MCF 10A (cell line): ENCODE measurements around the gene PPP2R2D. TPM values are rescaled to one million over a fixed set of nuclear protein-coding genes. Genes with fewer than 3 reads are reported as not detected.

ENCODE experiments used
- BruUV-seq: library from RNA; stranded (reverse); fragments of 400-500 nt; replicated peaks from 2 replicates; lab custom pipeline; 2021; lab: Mats Ljungman, UMichigan
- CTCF ChIA-PET: fragments of 300-600 bp; sonication (Branson Sonifier 250); formaldehyde crosslinking; extraction: SDS; loops from one replicate; lab custom pipeline; 2021; ENCODE audit warnings: antibody characterized with exemption, inconsistent platforms; lab: Yijun Ruan, JAX
- POLR2A ChIA-PET: fragments of 300-600, 350-650 bp; sonication (Branson Sonifier 250); formaldehyde crosslinking; extraction: SDS; loops from one replicate; lab custom pipeline; 2020; ENCODE audit warnings: antibody characterized with exemption, inconsistent platforms; lab: Yijun Ruan, JAX
- DNase-seq: peaks from one replicate; pipeline ENCODE4 v3.0.0-alpha.2; 2018; ENCODE audit not compliant: unreplicated experiment
- H3K27ac Mint-ChIP-seq: one replicate; pipeline ENCODE4 v1.8.0; 2022; ENCODE audit warnings: mild to moderate bottlenecking, low read depth, mixed read lengths; ENCODE audit not compliant: unreplicated experiment
- H3K27me3 Mint-ChIP-seq: one replicate; pipeline ENCODE4 v1.8.0; 2022; ENCODE audit warnings: mixed read lengths; ENCODE audit not compliant: insufficient read depth, unreplicated experiment
- H3K36me3 Mint-ChIP-seq: one replicate; pipeline ENCODE4 v1.8.0; 2022; ENCODE audit warnings: mild to moderate bottlenecking, moderate library complexity, mixed read lengths; ENCODE audit not compliant: insufficient read depth, unreplicated experiment
- H3K4me1 Mint-ChIP-seq: one replicate; pipeline ENCODE4 v1.8.0; 2022; ENCODE audit warnings: mixed read lengths; ENCODE audit not compliant: insufficient read depth, unreplicated experiment
- H3K4me3 Mint-ChIP-seq: one replicate; pipeline ENCODE4 v1.8.0; 2022; ENCODE audit warnings: mild to moderate bottlenecking, moderate library complexity, mixed read lengths; ENCODE audit not compliant: unreplicated experiment
- H3K9me3 Mint-ChIP-seq: one replicate; pipeline ENCODE4 v1.8.0; 2022; ENCODE audit warnings: mixed read lengths; ENCODE audit not compliant: unreplicated experiment
- CTCF ChIP-seq: fragments of 200-600 bp; IDR thresholded peaks from one replicate; pipeline ENCODE4 v1.8.0; 2022; ENCODE audit warnings: antibody characterized with exemption, mild to moderate bottlenecking; ENCODE audit not compliant: unreplicated experiment
- intact Hi-C: fragments of 100-400 bp; cut with micrococcal nuclease; formaldehyde crosslinking; loops from 2 replicates; pipeline ENCODE4 v1.14.1; 2022
- total RNA-seq: library from RNA; stranded (reverse); gene quantifications from 2 replicates; pipeline ENCODE4 v1.2.3, GENCODE V29; 2022

PPP2R2D gene
- total RNA-seq, 1 experiment from 2014 or later: 35.5 TPM

- peak overlapping the region; percentile 75 for H3K27ac Mint-ChIP-seq
- H3K4me1 Mint-ChIP-seq: peaks cover 19% of the 10 kb centered on the region
- intact Hi-C loops: no loop called here
- no peak overlapping the region for H3K4me3 Mint-ChIP-seq
- POLR2A ChIA-PET: no interaction called here
- no peaks in the 10 kb centered on the region for H3K27me3 Mint-ChIP-seq
- H3K9me3 Mint-ChIP-seq: no peaks in the 10 kb centered on the region
- TF ChIP-seq CTCF: no peak
- peaks cover 25% of the 10 kb centered on the region for H3K36me3 Mint-ChIP-seq
- no peak for DNase-seq
- no TSS peak for BruUV-seq
- CTCF ChIA-PET: no interaction called here
Observed at GRCh38 chr10:131930586-131931330, 29.9 kb downstream of the PPP2R2D start.

DNA sequence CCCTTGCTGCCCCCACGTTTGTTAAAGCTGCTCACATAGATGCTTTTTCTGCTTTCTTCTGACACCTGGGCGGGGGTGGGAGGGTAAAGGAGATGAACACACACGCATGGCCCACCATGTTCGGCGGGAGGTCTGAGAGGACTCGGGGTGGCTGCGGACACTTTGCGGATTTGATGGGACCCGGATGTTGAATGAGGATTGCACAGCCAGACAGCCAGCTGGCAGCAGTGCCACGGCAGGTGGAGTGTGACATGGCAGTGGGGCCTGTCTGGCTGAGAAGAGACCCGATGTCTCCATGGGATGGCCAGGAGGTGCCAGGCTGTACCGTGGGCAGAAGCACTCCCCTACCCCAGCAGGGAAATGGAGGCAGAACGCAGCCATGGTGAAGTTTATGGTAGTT lies 31.2 kb downstream of the PPP2R2D start:
- Mint-ChIP-seq H3K4me3 (no peak overlapping the region), H3K27me3 (no peaks in the 10 kb centered on the region), H3K9me3 (no peaks in the 10 kb centered on the region), H3K27ac (no peak overlapping the region), H3K4me1 (peaks cover 19% of the 10 kb centered on the region), H3K36me3 (peaks cover 30% of the 10 kb centered on the region)
- no peak for DNase-seq
- CTCF ChIA-PET: interaction anchor here (0.6 to 0.7 kb wide), 4 partner anchors 10 to 1793 kb away, joined by 3 to 4 read pairs (median 4); no protein-coding TSS in a partner anchor
- no peak for TF ChIP-seq CTCF
- POLR2A ChIA-PET: interaction anchor here (1.3 kb wide), 1 partner anchor 20 kb away, joined by 3 read pairs; no protein-coding TSS in a partner anchor
- intact Hi-C loops: no loop called here
- BruUV-seq: no TSS peak

DNA sequence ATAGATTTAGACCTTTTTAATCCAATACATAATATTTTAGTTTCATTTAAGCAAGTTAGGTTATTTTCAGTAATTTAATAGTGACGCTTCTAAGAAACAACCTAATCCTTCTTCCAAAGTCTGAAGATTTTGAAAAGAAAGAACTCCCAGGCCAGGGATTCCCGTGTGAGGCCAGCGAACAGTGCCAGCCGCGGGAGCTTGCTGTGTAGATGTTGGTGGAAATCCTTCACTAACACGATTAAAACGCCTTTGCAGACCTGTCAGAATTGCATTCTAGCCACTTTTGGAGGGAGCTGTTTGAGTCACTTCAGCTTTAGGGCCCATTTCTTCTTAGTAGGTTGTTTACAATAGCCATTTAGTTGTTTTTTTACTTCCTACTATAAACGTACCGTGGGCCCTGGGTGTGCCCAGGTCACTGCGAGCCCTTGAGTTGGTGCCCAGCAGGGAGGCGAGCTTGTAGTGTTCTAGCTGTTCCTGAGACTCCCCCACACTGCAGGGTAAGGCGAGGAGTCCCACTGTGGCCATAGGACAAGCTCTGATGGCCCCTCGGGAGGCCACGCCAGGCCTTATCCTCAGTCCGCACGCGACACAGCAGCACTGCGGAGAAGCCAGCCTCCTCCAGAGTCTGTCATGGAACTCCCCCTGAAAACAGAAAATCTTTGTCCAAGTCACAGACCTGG lies 32.3 kb downstream of the PPP2R2D start:
- intact Hi-C loops: no loop called here
- no TSS peak for BruUV-seq
- Mint-ChIP-seq H3K27ac (no peak overlapping the region), H3K27me3 (no peaks in the 10 kb centered on the region), H3K4me1 (peaks cover 18% of the 10 kb centered on the region), H3K4me3 (no peak overlapping the region), H3K36me3 (peaks cover 33% of the 10 kb centered on the region), H3K9me3 (no peaks in the 10 kb centered on the region)
- TF ChIP-seq CTCF: no peak
- POLR2A ChIA-PET: interaction anchor here (0.8 kb wide), 1 partner anchor 45 kb away, joined by 3 read pairs; no protein-coding TSS in a partner anchor
- DNase-seq: no peak
- CTCF ChIA-PET: interaction anchor here (0.7 to 1.2 kb wide), 4 partner anchors 10 to 553 kb away, joined by 3 to 4 read pairs (median 3); no protein-coding TSS in a partner anchor

- H3K27ac Mint-ChIP-seq: no peak overlapping the region
- TF ChIP-seq CTCF: no peak
- ChIA-PET CTCF (interaction anchor here (0.7 to 1.2 kb wide), 3 partner anchors 9 to 553 kb away, joined by 3 to 4 read pairs (median 3); no protein-coding TSS in a partner anchor), POLR2A (interaction anchor here (0.8 kb wide), 1 partner anchor 46 kb away, joined by 3 read pairs; no protein-coding TSS in a partner anchor)
- H3K36me3 Mint-ChIP-seq: peaks cover 32% of the 10 kb centered on the region
- no peak for DNase-seq
- no TSS peak for BruUV-seq
- H3K27me3 Mint-ChIP-seq: no peaks in the 10 kb centered on the region
- H3K4me3 Mint-ChIP-seq: no peak overlapping the region
- intact Hi-C loops: no loop called here
- peaks cover 12% of the 10 kb centered on the region for H3K4me1 Mint-ChIP-seq
- H3K9me3 Mint-ChIP-seq: no peaks in the 10 kb centered on the region
Observed at GRCh38 chr10:131933696-131934086, 32.9 kb downstream of the PPP2R2D start.
